Stimulated activated CD4-positive, alpha-beta T cell treated with anti-CD3 and anti-CD28 coated beads, Interleukin-12 subunit alpha, Interleukin-12 subunit beta, amount 100 ng/mL, for 4 hours (primary cell): ENCODE measurements around the gene S1PR3.

ENCODE experiments used
- DNase-seq: peaks from one replicate; pipeline ENCODE4 v3.0.0-alpha.2; 2020

The S1PR3 gene

DNA sequence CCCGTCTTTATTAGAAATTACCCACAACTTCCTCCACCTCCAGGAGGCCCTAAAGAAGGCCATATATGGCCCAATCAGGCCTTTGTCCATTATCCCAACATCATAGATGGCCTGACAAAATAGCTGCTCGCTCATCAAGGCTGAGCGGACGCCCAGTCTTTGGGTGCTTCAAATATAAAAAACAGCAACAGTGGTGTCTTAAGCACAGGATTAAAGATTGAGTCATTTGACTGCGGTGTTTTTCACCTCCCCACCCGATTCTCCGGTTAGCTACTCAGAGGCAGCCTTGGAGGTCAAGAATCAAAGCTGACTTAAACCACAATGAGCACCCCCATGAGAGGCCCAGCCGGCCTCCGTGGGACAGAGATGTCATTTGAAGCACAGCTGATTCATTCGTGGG is 18.8 kb downstream of the S1PR3 start:
- no peak for DNase-seq

DNA sequence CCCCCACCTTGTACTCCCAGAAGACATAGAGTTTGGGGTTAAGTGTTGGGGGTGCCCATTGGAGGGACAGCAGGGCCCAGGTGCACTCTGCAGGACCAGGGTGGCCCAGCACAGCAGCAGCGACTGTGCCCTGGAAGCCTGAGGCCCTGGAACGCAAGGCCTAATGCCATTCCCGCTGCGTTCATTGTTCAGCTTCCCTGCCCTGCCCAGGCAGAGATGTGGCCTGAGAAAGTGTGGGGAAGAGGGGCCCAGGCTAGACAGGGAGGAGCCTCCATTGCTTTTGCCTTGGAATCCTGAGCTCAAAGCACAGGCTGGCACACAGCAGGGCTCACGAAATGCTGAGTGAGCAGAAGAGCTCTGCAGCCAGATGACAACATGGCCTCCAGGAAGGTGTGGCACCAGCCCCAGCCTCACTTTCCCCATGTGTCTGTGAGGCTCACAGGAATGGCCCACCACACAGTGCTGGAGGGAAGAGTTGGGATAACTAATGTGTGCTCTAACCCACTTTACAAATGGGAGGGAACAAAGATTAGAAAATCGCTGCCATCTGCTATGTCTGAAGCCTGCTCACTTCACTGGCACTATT is 19.4 kb downstream of the S1PR3 start:
- DNase-seq: no peak

DNA sequence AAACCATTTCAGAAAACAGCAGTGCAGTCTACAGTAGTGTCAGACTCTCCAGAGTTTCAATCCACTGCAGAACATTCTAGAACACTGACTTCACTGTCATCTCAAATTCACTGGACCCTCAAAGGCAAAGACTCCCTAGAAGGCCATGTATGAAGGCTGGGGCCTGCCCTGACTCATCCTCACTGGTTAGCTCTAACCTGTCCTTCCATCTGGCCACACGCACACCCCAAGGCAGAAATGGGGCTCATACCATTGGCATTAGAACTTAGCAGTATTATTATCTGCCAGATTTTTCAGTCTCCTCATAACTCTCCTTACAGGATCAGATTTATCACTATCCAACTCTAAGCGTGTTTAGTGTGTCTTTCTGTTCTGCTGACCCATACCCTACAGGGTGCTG is 20.4 kb downstream of the S1PR3 start:
- DNase-seq: no peak

- DNase-seq: no peak
Observed at GRCh38 chr9:89012294-89013042, 21.2 kb downstream of the S1PR3 start.

DNA sequence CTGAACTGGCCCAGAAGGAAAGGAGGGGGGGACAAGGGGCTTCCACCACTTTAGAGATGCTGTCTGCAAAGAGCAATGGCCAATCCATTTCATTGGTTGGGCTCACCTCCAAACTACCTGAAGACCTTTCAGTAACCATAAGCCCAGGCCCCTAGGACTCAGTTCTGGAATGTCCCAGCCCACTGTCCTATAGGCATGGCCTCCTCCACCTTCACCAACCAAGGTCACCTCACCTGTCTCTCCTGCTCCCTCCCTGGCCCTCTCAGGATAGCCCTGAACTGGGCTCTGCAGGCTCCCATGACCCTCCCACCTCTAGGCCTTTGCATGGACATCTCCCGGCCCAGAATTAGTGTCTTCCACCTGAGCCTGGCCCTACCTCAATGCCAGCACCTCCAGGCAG is 22.4 kb downstream of the S1PR3 start:
- no peak for DNase-seq

DNA sequence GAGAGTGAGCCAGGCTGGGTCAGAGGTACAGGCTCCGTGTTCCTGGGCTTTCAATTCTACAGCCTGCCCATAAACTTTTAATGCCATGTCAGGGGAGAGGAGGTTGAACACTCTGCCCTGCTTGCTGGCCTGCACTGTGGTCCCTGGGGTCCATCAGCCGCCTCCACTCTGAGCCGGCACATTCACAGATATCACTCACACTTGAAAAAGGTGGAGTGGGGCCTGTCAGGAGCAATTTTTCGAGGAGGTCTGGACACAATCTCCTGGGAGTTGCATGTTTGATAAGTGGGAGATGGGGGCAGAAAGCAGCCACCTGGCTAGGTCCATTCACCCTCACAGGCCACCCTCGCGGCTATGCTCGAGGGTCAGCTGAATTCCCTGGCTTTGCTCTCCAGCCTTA is 22.9 kb downstream of the S1PR3 start:
- no peak for DNase-seq

GRCh38 chr9:89015336-89015735 is 24.1 kb downstream of the S1PR3 start:
- no peak for DNase-seq

DNA sequence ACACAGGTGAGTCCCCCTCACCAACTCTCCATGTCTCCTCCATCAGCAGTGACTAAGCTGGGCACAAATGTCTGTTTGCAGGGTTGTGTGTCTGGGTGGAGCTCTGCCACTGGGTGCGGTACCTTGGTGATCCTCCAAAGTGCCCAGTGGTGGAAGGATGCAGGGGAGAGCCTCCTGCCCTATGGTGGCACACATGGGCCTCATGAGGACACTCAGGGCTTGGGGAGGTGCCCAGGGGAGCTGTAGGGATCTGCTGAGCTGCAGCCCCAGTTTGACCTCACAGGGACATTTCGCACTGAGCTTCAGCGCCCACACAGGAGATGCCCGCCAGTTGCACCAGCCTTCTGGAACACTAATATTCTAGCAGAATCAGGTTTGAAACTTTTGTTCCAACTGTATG is 29.5 kb downstream of the S1PR3 start:
- DNase-seq: no peak

DNA sequence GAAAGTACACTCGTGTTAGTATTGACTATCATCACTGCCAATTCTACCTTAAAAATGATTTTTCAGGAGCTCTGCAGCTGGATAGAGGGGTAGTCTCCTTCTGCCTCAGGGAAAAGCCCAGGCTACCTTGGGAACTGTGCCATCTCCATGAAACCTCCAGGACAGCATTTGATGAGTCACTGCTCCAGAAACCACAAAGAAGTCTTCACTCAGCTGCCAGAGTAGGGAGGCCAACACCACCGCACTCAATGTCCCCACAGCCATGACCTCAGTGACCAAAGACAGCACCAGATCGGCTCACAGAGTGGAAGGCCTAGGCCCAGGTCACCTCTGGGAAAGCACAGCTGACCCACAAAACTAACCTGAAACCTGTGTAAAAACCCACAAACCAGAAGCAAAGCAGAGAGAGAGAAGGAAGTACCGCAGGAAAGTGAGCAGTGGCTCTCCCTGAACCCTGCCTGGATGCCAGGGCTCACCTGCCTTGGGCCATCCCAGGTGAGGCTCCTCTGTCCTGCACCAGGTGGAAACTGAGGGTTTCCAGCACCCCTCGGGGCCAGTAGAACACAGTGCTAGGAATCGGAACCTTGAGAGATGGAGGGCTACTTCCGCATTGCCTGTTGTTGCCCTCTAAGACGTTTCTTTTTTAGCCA is 30.0 kb downstream of the S1PR3 start:
- no peak for DNase-seq

- no peak for DNase-seq
Observed at GRCh38 chr9:89022001-89022759, 30.9 kb downstream of the S1PR3 start.

GRCh38 chr9:89022902-89023301 is 31.6 kb downstream of the S1PR3 start:
- no peak for DNase-seq

DNA sequence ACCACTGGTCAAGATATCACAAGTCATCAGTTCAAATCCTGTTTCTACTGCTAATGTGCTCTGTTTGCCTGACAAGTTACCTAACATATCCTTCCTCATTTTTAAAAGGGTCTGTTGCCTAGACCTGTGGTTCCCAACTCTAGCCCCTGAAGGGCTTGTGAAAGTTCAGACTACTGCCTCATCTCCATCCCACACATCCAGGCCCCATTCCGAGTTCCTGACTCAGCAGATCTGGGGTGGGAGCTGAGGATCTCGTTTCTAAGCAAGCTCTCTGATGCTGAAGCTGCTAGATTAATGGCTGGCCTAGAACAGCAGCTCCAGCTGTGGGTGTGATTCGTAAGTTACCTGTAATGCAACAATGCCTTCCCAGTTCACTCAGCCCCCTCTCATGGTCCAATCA is 32.5 kb downstream of the S1PR3 start:
- no peak for DNase-seq

DNA sequence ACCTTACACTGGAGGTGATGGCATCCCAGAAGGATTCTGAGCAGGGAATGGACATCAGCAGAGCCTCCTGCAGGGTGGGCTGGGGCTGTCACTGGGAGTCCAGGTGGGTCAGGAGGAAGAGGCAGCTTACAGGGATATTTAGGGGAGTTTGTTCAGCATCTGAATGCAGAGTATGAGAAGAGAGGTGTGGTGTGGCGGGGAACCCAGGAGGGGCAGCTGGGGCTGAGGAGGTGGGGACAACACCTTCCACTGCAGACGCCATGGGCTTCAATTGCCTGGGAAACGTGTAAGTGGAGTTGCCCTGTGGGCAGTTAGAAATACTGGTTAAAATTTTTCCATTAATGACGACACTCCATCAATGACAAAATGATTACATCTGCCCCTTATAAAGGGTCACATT is 33.5 kb downstream of the S1PR3 start:
- no peak for DNase-seq

GRCh38 chr9:89025553-89025952 is 34.3 kb downstream of the S1PR3 start:
- no peak for DNase-seq

- DNase-seq: no peak
Observed at GRCh38 chr9:89026876-89027275, 35.6 kb downstream of the S1PR3 start.

DNA sequence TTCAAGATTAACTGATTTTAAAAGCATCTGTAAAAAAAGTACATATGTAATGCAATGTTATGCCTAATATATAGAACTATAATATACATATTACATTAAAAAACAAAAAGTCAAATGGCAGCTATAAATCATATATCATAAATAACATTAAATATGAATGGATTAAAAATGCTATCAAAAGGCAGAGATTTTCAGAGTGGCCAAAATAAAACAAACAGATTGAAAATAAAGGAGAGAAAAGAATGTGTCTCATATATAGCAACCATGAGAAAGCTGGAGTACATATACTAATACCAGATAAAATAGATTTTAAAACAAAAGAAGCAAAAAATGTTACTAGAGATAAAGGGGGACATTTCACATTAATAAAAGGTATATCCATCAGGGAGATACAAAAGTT is 38.5 kb downstream of the S1PR3 start:
- DNase-seq: no peak

DNA sequence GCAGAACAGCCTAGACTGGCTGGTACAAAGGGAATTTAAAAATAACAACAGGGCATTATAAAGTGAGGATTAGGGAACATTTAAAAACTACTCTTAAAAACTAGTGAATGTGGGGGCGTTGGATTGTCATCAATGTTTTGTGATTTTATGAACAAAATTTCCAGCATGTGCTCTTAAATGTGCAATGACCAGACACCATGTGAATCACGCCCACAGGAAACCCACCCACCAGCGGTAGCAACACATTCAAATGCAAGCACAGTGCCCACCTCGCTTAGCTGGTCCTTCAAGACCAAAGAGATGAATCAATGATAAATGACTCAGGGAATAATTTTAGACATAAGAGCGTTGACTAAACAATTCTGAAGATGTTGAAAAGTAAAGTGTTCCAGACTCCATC is 40.9 kb downstream of the S1PR3 start:
- DNase-seq: no peak

DNA sequence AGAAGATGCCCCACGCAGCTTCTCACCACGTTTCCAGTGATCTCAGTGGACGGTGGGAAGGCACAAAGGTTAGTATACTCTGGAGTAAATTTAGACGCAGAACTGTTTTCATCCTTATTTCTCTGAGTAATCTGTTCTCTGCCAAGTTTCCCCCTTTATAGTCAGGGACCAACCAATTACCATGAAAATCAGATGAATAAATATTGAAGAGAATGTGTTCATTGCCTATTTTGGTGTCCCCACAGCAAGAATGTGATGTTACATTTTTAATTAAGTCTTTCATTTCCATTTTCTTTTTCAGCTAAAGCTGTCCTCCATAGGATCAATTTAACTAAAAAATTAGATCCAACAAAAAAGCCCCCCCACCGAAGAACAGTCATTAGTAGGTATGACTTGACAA is 41.4 kb downstream of the S1PR3 start:
- no peak for DNase-seq

- DNase-seq: no peak
Observed at GRCh38 chr9:89036383-89036782, 45.1 kb downstream of the S1PR3 start.

DNA sequence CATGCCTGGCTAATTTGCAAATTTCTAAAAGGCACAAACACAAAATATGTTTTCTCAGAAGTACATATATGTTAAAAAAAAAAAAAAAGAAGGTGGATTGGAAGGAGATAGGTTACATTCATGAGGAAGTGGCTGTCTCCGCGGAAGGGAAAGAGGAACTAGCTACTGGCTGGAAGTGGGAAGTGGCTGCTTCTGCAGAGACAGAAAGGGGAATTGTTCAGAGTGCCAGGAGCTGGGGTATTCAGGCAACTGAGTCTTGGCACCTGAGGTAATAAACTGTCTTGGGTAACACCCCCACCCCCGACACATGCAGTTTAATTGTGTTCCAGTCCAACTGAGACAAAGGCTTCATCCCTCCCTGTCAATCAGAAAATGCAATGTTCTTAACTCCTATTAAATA is 45.6 kb downstream of the S1PR3 start:
- no peak for DNase-seq

DNA sequence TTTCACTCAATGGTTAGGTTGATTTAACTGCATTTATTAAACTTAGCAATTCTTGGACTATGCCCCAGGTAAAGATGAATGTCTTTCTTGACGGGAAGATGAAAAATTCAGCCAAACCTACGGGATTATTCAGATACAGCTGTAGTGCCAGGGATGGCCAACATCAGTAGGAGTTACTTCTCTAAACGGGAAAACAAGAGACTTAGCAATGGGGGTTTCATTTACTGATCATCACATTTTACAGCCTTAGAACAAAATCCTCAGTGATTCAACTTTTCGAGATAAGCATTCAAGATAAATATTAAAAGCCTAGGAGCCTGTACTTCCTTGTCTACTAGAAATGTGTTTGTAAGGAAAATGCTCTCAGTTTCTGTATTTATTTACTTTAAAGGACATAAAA is 46.1 kb downstream of the S1PR3 start:
- no peak for DNase-seq

GRCh38 chr9:89037891-89038290 is 46.6 kb downstream of the S1PR3 start:
- DNase-seq: no peak

DNA sequence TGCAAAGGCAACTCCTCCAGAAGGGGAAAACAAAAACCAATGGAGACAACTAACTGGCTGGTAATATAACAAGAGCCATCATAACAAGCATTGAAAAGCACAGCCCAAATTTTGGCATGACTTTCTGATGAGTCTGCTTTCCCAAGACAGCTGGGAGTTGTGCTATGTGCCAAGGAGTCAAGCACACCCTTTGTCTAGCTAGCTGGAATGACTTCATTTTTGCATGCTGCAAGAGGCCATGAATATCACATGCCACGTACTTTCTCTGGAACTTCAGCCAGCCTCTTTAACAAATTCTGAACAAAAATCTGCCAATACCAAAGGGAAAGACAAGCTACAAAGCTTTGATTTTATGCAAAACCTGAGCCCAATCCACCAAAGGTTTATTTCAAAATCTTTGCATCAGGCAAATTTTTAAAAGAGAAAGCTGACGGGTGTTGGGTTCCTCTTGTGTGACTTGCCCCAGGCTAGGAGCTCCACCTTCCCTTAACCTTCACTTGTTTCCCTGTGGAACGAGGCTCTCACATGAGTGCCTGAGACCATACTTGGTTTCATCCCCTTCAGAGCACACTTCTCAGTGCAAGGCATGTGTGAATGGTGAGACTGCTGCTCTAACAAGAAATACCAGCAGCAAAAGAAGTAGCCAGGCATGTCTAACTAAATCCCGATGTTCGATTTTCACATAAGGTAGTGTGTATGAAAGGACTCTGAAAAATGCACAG is 47.3 kb downstream of the S1PR3 start:
- no peak for DNase-seq
